Adrenal gland (tissue), 5 donors: Measurements from ENCODE around the gene SRC.

Source experiments
- CTCF ChIP-seq, 6 experiments: fragments of 450-650 bp in 4 of 6; fragments of 200-600 bp in 2 of 6; sonication (generic) in 1 of 6; IDR thresholded peaks; 1 replicate in 5 of 6; 2 replicates in 1 of 6; pipeline versions ENCODE4 v1.5.1 to v1.8.0; 2016 to 2021; ENCODE audit warnings: antibody characterized with exemption in 6 of 6, mild to moderate bottlenecking in 2 of 6, moderate library complexity in 1 of 6
- POLR2A ChIP-seq, 2 donors: fragments of 450-650 bp; IDR thresholded peaks; one replicate each; pipeline ENCODE4 v1.6.1; 2017; ENCODE audit warnings: antibody characterized with exemption in 2 of 2, mild to moderate bottlenecking in 2 of 2, moderate library complexity in 1 of 2
- donor health status: DM: no; HTN: no; CAD: no.

DNA sequence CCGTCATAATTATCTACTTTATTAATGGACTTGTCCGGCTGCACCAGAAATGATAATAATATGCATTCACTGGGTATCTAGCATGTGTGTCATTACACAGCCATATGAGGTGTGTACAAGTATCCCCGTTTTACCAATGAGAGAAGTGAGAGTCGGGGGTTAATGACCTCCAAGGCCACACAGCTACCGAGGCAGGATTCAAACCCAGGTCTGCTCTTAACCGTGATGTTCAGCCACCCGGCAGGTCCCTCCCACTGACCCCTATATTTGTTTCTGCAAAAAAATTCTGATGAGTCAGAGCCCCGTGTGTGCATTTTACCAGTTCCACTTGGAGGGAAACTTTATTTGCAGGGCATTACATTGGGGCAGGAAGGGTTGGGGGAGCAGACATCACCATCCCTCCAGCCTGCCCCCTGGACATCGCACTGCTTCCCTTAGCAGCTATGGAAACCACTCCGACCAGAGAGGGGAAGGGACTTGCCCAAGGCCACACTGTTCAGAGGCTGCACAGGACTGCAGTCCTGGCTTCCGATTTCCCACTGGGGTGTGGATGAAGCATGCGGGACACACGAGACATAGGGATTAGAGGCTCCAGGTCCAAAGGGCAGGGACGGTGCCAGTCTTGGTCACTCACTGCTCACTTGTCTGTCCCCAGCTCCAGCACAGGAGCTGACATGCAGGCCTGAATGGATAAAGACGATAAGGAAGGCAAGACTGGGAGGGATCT is 10.1 kb upstream of the SRC start:
- TF ChIP-seq POLR2A (IDR thresholded peaks at IDR 0.05), result no peak
- TF ChIP-seq CTCF (IDR thresholded peaks at IDR 0.05), result no peak
